Hematopoietic multipotent progenitor cell treated with erythropoietin and hydrocortisone succinate and interleukin-3 and kit ligand, for 8 days (in vitro differentiated cells): ENCODE measurements around the gene SPACA7.

Experiments
- DNase-seq: peaks from one replicate; pipeline ENCODE4 v3.0.0-alpha.2; 2015

The SPACA7 gene

DNA sequence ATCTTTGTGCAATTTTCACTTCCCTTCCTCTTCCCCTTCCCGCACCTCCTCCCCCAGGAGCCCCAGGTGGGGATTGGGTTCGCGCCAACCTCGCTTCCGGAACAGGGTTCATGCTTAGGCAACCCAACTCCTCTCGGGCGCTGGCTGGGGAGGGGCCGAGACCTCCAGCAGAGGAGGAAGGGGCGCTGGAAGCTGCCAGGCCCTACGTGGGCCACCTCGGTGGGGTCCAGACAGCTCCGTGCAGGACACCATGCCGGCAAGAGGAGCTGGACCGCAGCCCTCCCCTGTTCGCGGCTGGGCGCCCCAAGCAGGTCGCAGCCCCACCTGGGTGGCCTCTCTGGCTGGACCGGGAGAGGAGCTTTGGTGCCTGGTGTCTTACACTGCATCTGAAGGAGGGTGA is 91.1 kb downstream of the SPACA7 start:
- DNase-seq, result no peak

DNA sequence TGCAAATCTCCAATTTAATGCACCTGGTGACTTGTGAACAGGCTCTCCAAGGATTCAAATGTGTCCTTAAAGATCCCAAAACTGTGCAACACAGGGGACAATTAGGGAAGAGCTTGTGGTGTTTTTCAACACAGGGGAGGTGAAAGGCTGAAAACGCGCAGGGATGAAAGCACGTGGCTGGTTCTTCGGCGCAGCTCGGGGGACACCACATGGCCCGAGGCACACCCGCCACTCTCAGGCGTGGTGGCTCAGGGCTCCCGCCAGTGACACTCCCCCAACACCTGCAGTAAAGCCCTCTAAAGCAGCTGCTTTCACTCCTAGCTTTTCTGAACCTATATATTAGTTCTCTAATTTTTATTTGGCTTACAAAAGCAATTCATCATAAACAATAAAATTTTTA is 91.9 kb downstream of the SPACA7 start:
- no peak for DNase-seq

- DNase-seq, result no peak
Observed at GRCh38 chr13:112469071-112469745, 93.1 kb downstream of the SPACA7 start.

- DNase-seq, result no peak
Observed at GRCh38 chr13:112473818-112474217, 97.7 kb downstream of the SPACA7 start.

DNA sequence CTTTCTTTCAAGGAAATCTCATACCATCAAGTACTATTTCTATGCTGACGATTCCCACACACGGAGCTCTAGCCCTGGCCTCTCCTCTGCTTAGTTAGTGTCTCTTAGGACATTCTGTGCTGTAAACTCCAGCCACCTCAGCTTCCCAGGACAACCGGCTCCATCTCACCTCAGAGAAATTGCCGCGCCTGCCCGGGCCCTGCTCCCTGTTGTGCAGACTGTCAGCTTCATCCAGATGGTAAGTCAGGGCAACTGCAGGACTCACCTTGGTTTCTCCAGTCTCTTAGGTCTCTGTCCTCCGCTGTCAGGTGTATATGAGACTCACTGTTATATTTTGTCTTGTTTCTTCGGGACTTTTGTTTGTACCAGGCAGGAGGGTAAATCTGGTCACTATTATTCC is 98.7 kb downstream of the SPACA7 start:
- DNase-seq, result no peak

DNA sequence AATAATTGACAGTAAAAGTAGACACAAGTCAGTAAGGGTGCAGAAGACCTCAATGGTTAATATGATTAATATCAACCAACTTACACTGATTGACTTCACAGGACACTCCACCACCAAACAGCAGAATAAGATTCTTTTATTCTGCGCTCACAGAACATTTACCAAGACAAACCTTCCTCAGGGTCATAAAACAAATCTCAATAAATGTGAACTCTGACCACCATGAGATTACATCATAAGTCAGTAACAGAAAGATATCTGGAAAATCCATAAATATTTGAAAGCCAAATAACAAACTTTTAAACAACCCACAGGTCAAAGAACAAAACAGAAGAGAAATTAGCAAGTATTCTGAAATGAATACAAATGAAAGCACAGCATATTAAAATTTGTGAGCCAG is 99.7 kb downstream of the SPACA7 start:
- DNase-seq, result no peak

- DNase-seq, result no peak
Observed at GRCh38 chr13:112477070-112477619, 101.0 kb downstream of the SPACA7 start.

- no peak for DNase-seq
Observed at GRCh38 chr13:112479389-112479788, 103.2 kb downstream of the SPACA7 start.

GRCh38 chr13:112481458-112481857 is 105.3 kb downstream of the SPACA7 start:
- DNase-seq, result no peak

GRCh38 chr13:112483299-112483698 is 107.1 kb downstream of the SPACA7 start:
- DNase-seq, result no peak
